Panc1 (cell line): ENCODE data around the gene ROR1. TPM values are rescaled to one million over a fixed set of nuclear protein-coding genes. Genes with fewer than 3 reads are reported as not detected.

ENCODE experiments used
- ATAC-seq: fragments of 200-7000 bp; cut with Tn5 transposase; 2 replicates; pipeline ENCODE4 v1.9.1; 2020; ENCODE audit warnings: mild to moderate bottlenecking, moderate library complexity
- BruUV-seq: library from RNA; stranded (reverse); fragments of 400-500 nt; replicated peaks from 2 replicates; lab custom pipeline; 2021; lab: Mats Ljungman, UMichigan
- CTCF ChIA-PET: fragments of 300-600 bp; sonication (Branson Sonifier 250); formaldehyde crosslinking; loops from one replicate; lab custom pipeline; 2022; ENCODE audit warnings: antibody characterized with exemption; lab: Charles Lee
- POLR2A ChIA-PET: fragments of 300-600 bp; sonication (Branson Sonifier 250); formaldehyde crosslinking; loops from one replicate; lab custom pipeline; 2022; ENCODE audit warnings: antibody characterized with exemption; lab: Charles Lee
- DNase-seq: peaks from one replicate; pipeline ENCODE4 v3.0.0-alpha.2; 2010; ENCODE audit warnings: low read depth, low spot score
- H3K27ac ChIP-seq: 2 replicates; pipeline ENCODE4 v1.5.1; 2011; ENCODE audit warnings: mild to moderate bottlenecking, low read length, inconsistent platforms
- H3K27me3 ChIP-seq: fragments of 200-500 bp; sonication (Bioruptor generic); 2 replicates; pipeline ENCODE4 v1.6.0; 2014; ENCODE audit warnings: low read length, inconsistent platforms; ENCODE audit not compliant: control insufficient read depth, insufficient read depth
- H3K36me3 ChIP-seq: fragments of 200-500 bp; sonication (Bioruptor generic); 2 replicates; pipeline ENCODE4 v1.5.1; 2014; ENCODE audit warnings: inconsistent platforms, mild to moderate bottlenecking, low read length, moderate library complexity; ENCODE audit not compliant: control insufficient read depth, insufficient read depth
- H3K4me1 ChIP-seq: 2 replicates; pipeline ENCODE4 v1.5.1; 2011; ENCODE audit warnings: inconsistent platforms, mild to moderate bottlenecking, low read length, moderate library complexity; ENCODE audit not compliant: control insufficient read depth, insufficient read depth
- H3K4me3 ChIP-seq, 2 experiments: 2 replicates each; pipeline ENCODE4 v1.5.1; 2011 to 2012; ENCODE audit warnings: low read depth in 2 of 2, low read length in 2 of 2, mild to moderate bottlenecking in 2 of 2, inconsistent platforms in 1 of 2, moderate library complexity in 1 of 2
- H3K9me3 ChIP-seq: fragments of 200-500 bp; sonication (Bioruptor generic); 2 replicates; pipeline ENCODE4 v1.5.1; 2014; ENCODE audit warnings: low read depth, mild to moderate bottlenecking, inconsistent platforms, low read length, moderate library complexity; ENCODE audit not compliant: control insufficient read depth, insufficient read depth
- CTCF ChIP-seq: fragments of 450-650 bp; IDR thresholded peaks from 2 replicates; pipeline ENCODE4 v1.5.1; 2017; ENCODE audit warnings: mild to moderate bottlenecking
- POLR2AphosphoS5 ChIP-seq: IDR thresholded peaks from 2 replicates; pipeline ENCODE4 v1.6.1; 2012; ENCODE audit warnings: mild to moderate bottlenecking, low read depth, low read length, moderate library complexity
- REST ChIP-seq, 2 experiments: IDR thresholded peaks; 2 replicates each; pipeline ENCODE4 v1.6.1; 2011 to 2012; ENCODE audit warnings: low read depth in 2 of 2, control low read depth in 1 of 2, low read length in 1 of 2, mild to moderate bottlenecking in 1 of 2, moderate library complexity in 1 of 2; ENCODE audit not compliant: insufficient read depth in 1 of 2
- SIN3A ChIP-seq: IDR thresholded peaks from 2 replicates; pipeline ENCODE4 v1.6.1; 2012; ENCODE audit warnings: low read depth, mild to moderate bottlenecking, low read length, moderate library complexity, borderline replicate concordance; ENCODE audit not compliant: insufficient read depth
- TCF7L2 ChIP-seq: IDR thresholded peaks from 2 replicates; pipeline ENCODE4 v1.6.1; 2011; ENCODE audit warnings: mild to moderate bottlenecking, low read depth, low read length, inconsistent platforms
- in situ Hi-C: cut with HindIII; loops from 2 replicates; pipeline ENCODE4 v1.10.0; 2016; ENCODE audit warnings: low sequenced_read_pairs, low pct_unique_long_range_greater_than_20kb
- intact Hi-C: fragments of 100-400 bp; cut with micrococcal nuclease; formaldehyde crosslinking; loops from one replicate; pipeline ENCODE4 v1.10.0; 2022; ENCODE audit not compliant: unreplicated experiment
- total RNA-seq: library from RNA; stranded (reverse); gene quantifications from one replicate; pipeline ENCODE4 v1.2.1, GENCODE V29; 2021; ENCODE audit not compliant: unreplicated experiment

ROR1 gene
- total RNA-seq, 1 experiment from 2014 or later: 19.3 TPM

DNA sequence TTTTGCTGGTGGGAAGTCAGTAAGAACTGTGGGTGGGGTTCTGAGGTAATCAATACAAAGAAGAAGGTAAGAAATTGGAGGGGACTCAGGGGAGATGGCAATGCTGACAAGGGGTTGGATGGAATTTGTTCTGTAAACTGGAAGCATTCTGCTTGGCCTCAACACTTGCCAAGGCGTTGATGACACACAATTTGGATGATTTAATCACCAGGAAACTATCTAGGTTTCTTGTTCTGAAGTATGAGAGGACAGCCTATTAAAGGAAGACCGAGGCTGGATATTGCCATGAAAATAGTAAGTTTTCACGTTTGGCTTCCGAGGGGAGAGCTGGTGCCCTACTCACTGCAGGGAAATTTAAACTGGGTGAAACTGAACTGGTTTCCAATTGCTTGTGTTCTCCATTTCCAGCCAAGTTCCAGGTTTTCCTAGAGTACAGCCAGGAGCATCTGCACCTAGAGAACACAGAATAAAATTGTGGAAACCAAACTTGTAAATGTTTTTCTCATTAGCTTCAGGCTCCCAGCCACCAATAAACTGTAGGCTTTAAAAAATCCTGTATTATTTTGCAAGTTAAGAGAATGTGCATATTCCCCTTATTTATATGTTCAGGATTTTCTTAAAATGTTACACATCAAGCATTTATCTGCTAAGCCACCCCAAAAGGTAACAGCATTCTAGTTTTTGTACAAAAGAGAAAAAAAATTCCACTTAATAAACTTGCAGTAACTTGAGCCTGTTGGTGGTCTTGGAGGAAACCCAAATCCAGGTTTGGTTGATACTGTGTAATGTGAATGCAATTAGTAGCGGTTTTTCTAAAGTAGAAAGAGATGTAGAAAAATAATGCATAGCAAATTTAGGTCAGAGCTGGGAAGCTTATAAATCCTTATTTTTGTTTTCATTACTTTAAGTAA, 53.8 kb downstream of the ROR1 start:
- Histone ChIP-seq H3K27ac (no peak overlapping the region), H3K9me3 (no peaks in the 10 kb centered on the region), H3K27me3 (no peaks in the 10 kb centered on the region), H3K36me3 (no peaks in the 10 kb centered on the region), H3K4me3 (no peak overlapping the region), H3K4me1 (peaks cover 10% of the 10 kb centered on the region; the same call in 1 of the 2 replicates)
- POLR2A ChIA-PET: no interaction called here
- BruUV-seq: no TSS peak
- CTCF ChIA-PET: interaction anchor here (0.6 kb wide), 1 partner anchor 56 kb away, joined by 6 read pairs; no protein-coding TSS in a partner anchor
- in situ Hi-C loops: no loop called here
- 0 out of 2 replicates have a peak, but pooled peaks have one; percentile 43 for ATAC-seq
- intact Hi-C loops: no loop called here
- no peak for TF ChIP-seq CTCF
- no peak for TF ChIP-seq TCF7L2
- TF ChIP-seq SIN3A: no peak
- no peak for TF ChIP-seq POLR2AphosphoS5
- no peak for TF ChIP-seq REST (IDR thresholded peaks at IDR 0.05; ENCODE audit: insufficient read depth in 1 of 2, low read depth in 2 of 2, low read length in 1 of 2)
- DNase-seq: peak; percentile 33

DNA sequence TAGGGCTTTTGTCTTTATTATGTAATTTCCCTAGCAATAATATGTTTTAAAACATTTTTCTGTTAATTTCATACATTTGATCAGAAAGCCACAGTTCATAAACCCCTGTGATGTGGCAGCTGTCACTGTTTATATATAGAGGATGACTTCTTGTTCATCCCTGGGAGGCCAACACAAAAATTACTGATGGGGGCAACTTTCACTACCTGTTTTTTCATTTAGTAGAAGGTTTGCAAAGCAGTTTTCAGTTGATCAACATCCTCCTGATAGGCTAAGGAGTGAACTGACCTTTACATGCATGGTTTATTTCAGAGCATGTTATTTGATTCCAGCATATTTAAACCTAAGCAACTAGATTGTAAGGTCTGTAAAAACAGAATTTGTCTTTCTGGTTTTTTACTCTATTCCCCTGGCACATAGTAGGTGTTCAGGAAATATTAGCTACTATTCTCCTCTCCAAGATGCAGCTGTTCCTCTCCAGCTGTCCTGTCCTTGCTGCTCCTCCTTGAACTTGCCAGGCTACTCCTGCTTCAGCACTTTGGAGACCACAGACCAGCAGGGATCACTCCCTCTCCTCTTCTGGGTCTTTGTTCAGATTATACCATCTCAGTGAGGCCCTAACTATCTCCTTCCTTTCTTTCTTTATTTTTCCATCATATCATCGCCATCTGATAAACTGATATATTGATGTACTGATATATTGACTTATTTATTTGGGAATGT, 54.7 kb downstream of the ROR1 start:
- BruUV-seq: no TSS peak
- CTCF ChIA-PET: interaction anchor here (0.6 to 1.4 kb wide), 2 partner anchors 57 to 137 kb away, joined by 5 to 6 read pairs; no protein-coding TSS in a partner anchor

More for the DNA sequence above, 54.7 kb downstream of the ROR1 start:
- peaks cover 10% of the 10 kb centered on the region; the same call in 1 of the 2 replicates for H3K4me1 ChIP-seq
- DNase-seq: no peak
- TF ChIP-seq TCF7L2 (no peak), POLR2AphosphoS5 (no peak), SIN3A (no peak)
- H3K27me3 ChIP-seq: no peaks in the 10 kb centered on the region
- intact Hi-C loops: no loop called here
- no peaks in the 10 kb centered on the region for H3K36me3 ChIP-seq
- no peak overlapping the region for H3K27ac ChIP-seq
- in situ Hi-C loops: no loop called here
- POLR2A ChIA-PET: interaction anchor here (0.6 kb wide), 1 partner anchor 85 kb away, joined by 5 read pairs; no protein-coding TSS in a partner anchor
- H3K4me3 ChIP-seq: no peak overlapping the region
- H3K9me3 ChIP-seq: no peaks in the 10 kb centered on the region
- no peak for ATAC-seq
